CD4-positive, alpha-beta memory T cell (primary cell): Measurements from ENCODE around the gene P2RY12. TPM values are rescaled to one million over a fixed set of nuclear protein-coding genes. Genes with fewer than 3 reads are reported as not detected.

Experiments
- CTCF ChIA-PET: fragments of 350-600 bp; sonication (Branson Sonifier 250); formaldehyde crosslinking; loops from one replicate; lab custom pipeline; 2021; ENCODE audit warnings: inconsistent platforms; ENCODE audit not compliant: partially characterized antibody; lab: Charles Lee
- POLR2A ChIA-PET: fragments of 350-600 bp; sonication (Branson Sonifier 250); formaldehyde crosslinking; loops from one replicate; lab custom pipeline; 2021; ENCODE audit not compliant: partially characterized antibody; lab: Charles Lee
- DNase-seq, 5 donors: peaks; one replicate each; pipeline versions ENCODE4 v3.0.0 to v3.0.0-alpha.2; 2020 to 2022; ENCODE audit warnings: mixed read lengths in 1 of 5
- H3K27ac ChIP-seq: one replicate; pipeline ENCODE4 v1.7.0; 2013; ENCODE audit warnings: low read depth, low read length
- H3K27me3 ChIP-seq: 2 replicates; pipeline ENCODE4 v1.7.0; 2013; ENCODE audit warnings: mild to moderate bottlenecking, low read length, moderate library complexity; ENCODE audit not compliant: insufficient read depth
- H3K36me3 ChIP-seq: 2 replicates; pipeline ENCODE4 v1.7.0; 2013; ENCODE audit warnings: mild to moderate bottlenecking, low read length, moderate library complexity; ENCODE audit not compliant: insufficient read depth
- H3K4me1 ChIP-seq: 2 replicates; pipeline ENCODE4 v1.7.0; 2013; ENCODE audit warnings: mild to moderate bottlenecking, low read length, moderate library complexity; ENCODE audit not compliant: insufficient read depth
- H3K4me3 ChIP-seq, 2 donors: one replicate each; pipeline ENCODE4 v1.7.0; 2013; ENCODE audit warnings: low read length in 2 of 2, mild to moderate bottlenecking in 1 of 2
- H3K9me3 ChIP-seq, 2 donors: one replicate each; pipeline ENCODE4 v1.7.0; 2013; ENCODE audit warnings: low read length in 2 of 2, control low read depth in 1 of 2; ENCODE audit not compliant: control insufficient read depth in 1 of 2
- H3K27ac Mint-ChIP-seq, 7 donors: one replicate each; pipeline ENCODE4 v1.8.0; 2020 to 2021; ENCODE audit warnings: mixed read lengths in 7 of 7, mild to moderate bottlenecking in 6 of 7, inconsistent platforms in 3 of 7, moderate library complexity in 3 of 7
- H3K27me3 Mint-ChIP-seq, 2 donors: one replicate each; pipeline ENCODE4 v1.8.0; 2020 to 2021; ENCODE audit warnings: mixed read lengths in 2 of 2
- H3K36me3 Mint-ChIP-seq, 2 donors: one replicate each; pipeline ENCODE4 v1.8.0; 2020 to 2021; ENCODE audit warnings: mixed read lengths in 2 of 2, inconsistent platforms in 1 of 2, mild to moderate bottlenecking in 1 of 2
- H3K4me1 Mint-ChIP-seq, 4 donors: one replicate each; pipeline ENCODE4 v1.8.0; 2020 to 2021; ENCODE audit warnings: mixed read lengths in 4 of 4, mild to moderate bottlenecking in 1 of 4
- H3K4me3 Mint-ChIP-seq, 8 donors: one replicate each; pipeline ENCODE4 v1.8.0; 2020 to 2021; ENCODE audit warnings: mixed read lengths in 8 of 8, mild to moderate bottlenecking in 7 of 8, moderate library complexity in 6 of 8, inconsistent platforms in 3 of 8
- H3K9me3 Mint-ChIP-seq, 8 donors: one replicate each; pipeline ENCODE4 v1.8.0; 2020 to 2021; ENCODE audit warnings: mixed read lengths in 8 of 8, mild to moderate bottlenecking in 5 of 8, inconsistent platforms in 3 of 8, moderate library complexity in 1 of 8
- intact Hi-C: fragments of 100-400 bp; cut with micrococcal nuclease; formaldehyde crosslinking; loops from one replicate; pipeline ENCODE4 v1.15.1; 2023
- polyA plus RNA-seq, 2 donors: library from polyadenylated mRNA; unstranded; fragments of 300-500 nt; fragmentation: Illumina TruSeq; gene quantifications; one replicate each; pipeline ENCODE4 v1.2.3, GENCODE V29; 2021
- total RNA-seq, 2 experiments: library from RNA; stranded (reverse); gene quantifications; one replicate each; pipeline ENCODE4 v1.2.3, GENCODE V29; 2021

P2RY12 gene
- total and polyA plus RNA-seq, 4 experiments from 2014 or later, result not detected

DNA sequence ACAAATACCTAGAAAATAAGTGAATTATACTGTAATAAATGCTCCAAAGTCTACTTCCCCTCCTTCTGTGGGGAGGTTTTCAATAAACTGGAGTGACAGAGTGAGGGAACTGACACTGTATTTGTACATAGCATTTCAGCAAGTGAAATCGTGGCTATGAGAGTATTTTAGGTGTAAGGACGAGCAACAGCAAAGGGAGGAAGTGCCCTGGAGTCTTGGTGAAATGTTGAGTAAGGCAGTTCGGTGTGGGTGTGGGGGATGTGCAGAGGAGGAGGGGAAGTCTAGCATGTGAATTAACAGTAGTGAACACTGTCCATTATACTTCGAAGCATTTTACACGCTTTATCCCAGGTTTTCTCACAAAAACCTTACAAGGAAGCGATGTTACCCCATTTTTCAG lies 37.1 kb downstream of the P2RY12 start:
- H3K27me3 Mint-ChIP-seq, result peaks cover 12 to 22% of the 10 kb centered on the region in 2 donors
- H3K27me3 ChIP-seq, result peaks cover 5% of the 10 kb centered on the region
- no peak for DNase-seq
- no peaks in the 10 kb centered on the region for H3K36me3 ChIP-seq
- ChIA-PET POLR2A (no interaction called here), CTCF (no interaction called here)
- H3K27ac ChIP-seq, result no peak overlapping the region
- intact Hi-C loops, result no loop called here
- no peaks in the 10 kb centered on the region for H3K9me3 ChIP-seq
- H3K4me1 ChIP-seq, result no peaks in the 10 kb centered on the region
- no peak overlapping the region for H3K27ac Mint-ChIP-seq
- H3K36me3 Mint-ChIP-seq, result no peaks in the 10 kb centered on the region
- H3K4me1 Mint-ChIP-seq, result peaks cover 0 to 8% (median 7%) of the 10 kb centered on the region in 4 donors
- H3K4me3 Mint-ChIP-seq, result no peak overlapping the region
- H3K9me3 Mint-ChIP-seq, result no peaks in the 10 kb centered on the region
- H3K4me3 ChIP-seq, result no peak overlapping the region

DNA sequence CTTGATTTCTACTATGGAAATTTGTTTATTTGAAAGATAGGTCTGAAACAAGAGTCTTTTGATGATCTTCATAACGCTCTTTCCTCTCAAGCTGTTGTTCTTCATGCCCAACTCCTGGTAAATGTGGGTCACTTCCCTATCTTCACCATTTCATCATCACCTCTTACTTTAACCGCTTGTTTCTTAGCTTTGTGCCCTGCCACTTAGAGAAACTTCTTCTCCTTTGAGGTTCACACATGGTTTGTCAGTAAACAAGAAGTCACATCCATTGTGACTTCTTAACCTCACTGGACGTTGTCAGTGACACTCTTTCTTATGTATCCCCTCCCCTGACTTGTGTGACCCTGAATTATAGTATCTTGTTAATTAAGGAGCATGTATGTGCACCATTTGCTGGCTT lies 38.3 kb downstream of the P2RY12 start:
- POLR2A ChIA-PET, result no interaction called here
- H3K9me3 ChIP-seq, result no peaks in the 10 kb centered on the region
- H3K27ac ChIP-seq, result no peak overlapping the region
- Mint-ChIP-seq H3K4me3 (peak overlapping the region in 2 of 8 donors; percentile 16 to 66), H3K27me3 (peaks cover 7 to 20% of the 10 kb centered on the region in 2 donors), H3K36me3 (no peaks in the 10 kb centered on the region), H3K4me1 (peaks cover 0 to 8% (median 7%) of the 10 kb centered on the region in 4 donors), H3K27ac (no peak overlapping the region), H3K9me3 (peaks cover 0 to 4% (median 0%) of the 10 kb centered on the region in 8 donors)
- H3K36me3 ChIP-seq, result no peaks in the 10 kb centered on the region
- CTCF ChIA-PET, result interaction anchor here (0.9 kb wide), 1 partner anchor 201 kb away, joined by 3 read pairs; no protein-coding TSS in a partner anchor
- no peak for DNase-seq
- no peak overlapping the region for H3K4me3 ChIP-seq
- intact Hi-C loops, result no loop called here
- no peaks in the 10 kb centered on the region for H3K4me1 ChIP-seq
- peaks cover 5% of the 10 kb centered on the region for H3K27me3 ChIP-seq

GRCh38 chr3:151345859-151346258 lies 38.7 kb downstream of the P2RY12 start:
- peaks cover 7 to 20% of the 10 kb centered on the region in 2 donors for H3K27me3 Mint-ChIP-seq
- no peaks in the 10 kb centered on the region for H3K36me3 Mint-ChIP-seq
- POLR2A ChIA-PET, result no interaction called here
- H3K36me3 ChIP-seq, result no peaks in the 10 kb centered on the region
- H3K9me3 ChIP-seq, result no peaks in the 10 kb centered on the region
- intact Hi-C loops, result no loop called here
- H3K4me3 ChIP-seq, result no peak overlapping the region
- H3K4me1 ChIP-seq, result no peaks in the 10 kb centered on the region
- peaks cover 0 to 4% (median 0%) of the 10 kb centered on the region in 8 donors for H3K9me3 Mint-ChIP-seq
- H3K4me1 Mint-ChIP-seq, result peaks cover 0 to 8% (median 7%) of the 10 kb centered on the region in 4 donors
- no peak overlapping the region for H3K27ac Mint-ChIP-seq
- CTCF ChIA-PET, result no interaction called here
- H3K4me3 Mint-ChIP-seq, result peak overlapping the region in 3 of 8 donors; percentile 7 to 66 (median 16)
- no peak for DNase-seq
- H3K27ac ChIP-seq, result no peak overlapping the region
- peaks cover 5% of the 10 kb centered on the region for H3K27me3 ChIP-seq

- Histone ChIP-seq H3K4me1 (no peaks in the 10 kb centered on the region), H3K9me3 (no peaks in the 10 kb centered on the region), H3K4me3 (no peak overlapping the region), H3K27ac (no peak overlapping the region), H3K27me3 (no peaks in the 10 kb centered on the region), H3K36me3 (no peaks in the 10 kb centered on the region)
- Mint-ChIP-seq H3K36me3 (no peaks in the 10 kb centered on the region), H3K4me3 (no peak overlapping the region), H3K27ac (no peak overlapping the region), H3K27me3 (peaks cover 5 to 9% of the 10 kb centered on the region in 2 donors), H3K9me3 (no peaks in the 10 kb centered on the region), H3K4me1 (peaks cover 2 to 8% (median 4%) of the 10 kb centered on the region in 4 donors)
- no peak for DNase-seq
- intact Hi-C loops, result no loop called here
- CTCF ChIA-PET, result interaction anchor here (2.3 kb wide), 1 partner anchor 163 kb away, joined by 6 read pairs; no protein-coding TSS in a partner anchor
- POLR2A ChIA-PET, result no interaction called here
Measured at GRCh38 chr3:151331696-151332095, 52.9 kb downstream of the P2RY12 start.

GRCh38 chr3:151330899-151331298 lies 53.7 kb downstream of the P2RY12 start:
- no peaks in the 10 kb centered on the region for H3K9me3 Mint-ChIP-seq
- H3K4me3 Mint-ChIP-seq, result no peak overlapping the region
- ChIA-PET POLR2A (no interaction called here), CTCF (interaction anchor here (2.3 kb wide), 1 partner anchor 162 kb away, joined by 6 read pairs; no protein-coding TSS in a partner anchor)
- H3K36me3 ChIP-seq, result no peaks in the 10 kb centered on the region
- no peak overlapping the region for H3K27ac Mint-ChIP-seq
- H3K4me1 ChIP-seq, result no peaks in the 10 kb centered on the region
- H3K4me3 ChIP-seq, result no peak overlapping the region
- peaks cover 7 to 9% of the 10 kb centered on the region in 2 donors for H3K27me3 Mint-ChIP-seq
- no peak overlapping the region for H3K27ac ChIP-seq
- no peaks in the 10 kb centered on the region for H3K9me3 ChIP-seq
- no peaks in the 10 kb centered on the region for H3K36me3 Mint-ChIP-seq
- DNase-seq, result no peak
- intact Hi-C loops, result no loop called here
- H3K4me1 Mint-ChIP-seq, result peaks cover 2 to 8% (median 4%) of the 10 kb centered on the region in 4 donors
- no peaks in the 10 kb centered on the region for H3K27me3 ChIP-seq

DNA sequence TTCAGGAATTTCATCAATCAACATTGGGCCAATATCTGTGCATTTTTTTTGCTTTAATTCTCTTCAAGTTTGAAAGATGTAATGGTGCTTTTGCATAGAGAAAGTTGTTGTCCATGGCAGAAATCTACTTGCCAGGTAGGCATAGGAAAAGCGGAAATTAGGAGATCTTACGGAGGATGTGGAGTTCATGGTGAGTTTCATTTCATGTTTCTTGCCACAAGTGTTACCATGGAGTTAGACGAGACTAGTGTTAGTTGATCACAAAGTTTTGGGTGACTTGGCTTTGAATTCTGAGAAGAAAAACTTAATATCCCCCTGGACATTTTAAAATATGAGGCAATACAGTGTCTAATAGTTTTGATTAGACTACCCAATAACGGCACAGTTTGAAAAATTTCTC lies 54.2 kb downstream of the P2RY12 start:
- H3K9me3 Mint-ChIP-seq, result no peaks in the 10 kb centered on the region
- H3K27ac Mint-ChIP-seq, result no peak overlapping the region
- H3K36me3 ChIP-seq, result no peaks in the 10 kb centered on the region
- intact Hi-C loops, result no loop called here
- no peak overlapping the region for H3K4me3 ChIP-seq
- POLR2A ChIA-PET, result no interaction called here
- H3K4me3 Mint-ChIP-seq, result no peak overlapping the region
- peaks cover 7 to 8% of the 10 kb centered on the region in 2 donors for H3K27me3 Mint-ChIP-seq
- no peak for DNase-seq
- H3K36me3 Mint-ChIP-seq, result no peaks in the 10 kb centered on the region
- no peaks in the 10 kb centered on the region for H3K9me3 ChIP-seq
- peaks cover 2 to 8% (median 4%) of the 10 kb centered on the region in 4 donors for H3K4me1 Mint-ChIP-seq
- no peak overlapping the region for H3K27ac ChIP-seq
- CTCF ChIA-PET, result no interaction called here
- H3K4me1 ChIP-seq, result no peaks in the 10 kb centered on the region
- no peaks in the 10 kb centered on the region for H3K27me3 ChIP-seq

DNA sequence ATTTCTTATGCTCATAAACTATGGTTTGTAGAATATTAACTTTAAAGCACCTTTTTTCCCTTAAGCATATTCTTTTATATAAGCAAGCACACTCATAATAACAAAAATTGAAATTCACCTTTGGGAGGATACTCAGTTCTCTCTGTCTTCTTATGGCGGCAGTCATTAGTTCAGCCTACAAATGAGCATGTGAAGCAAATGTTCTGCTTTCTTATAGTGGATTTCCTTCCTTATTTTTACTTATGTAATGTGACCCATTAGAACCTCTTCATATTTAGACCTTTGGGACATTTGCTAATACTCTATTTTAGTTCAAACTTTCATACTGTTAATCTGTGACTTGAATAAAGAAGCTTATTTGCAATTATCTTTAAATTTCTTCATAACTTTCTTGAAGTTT lies 55.2 kb downstream of the P2RY12 start, which contains the start of gene P2RY13:
Gene P2RY13 (minus strand): TSS at position 187 of the 400 bp plus-strand sequence. CDS start 21 bp downstream, at position 166.
- no peaks in the 10 kb centered on the region for H3K36me3 Mint-ChIP-seq
- ChIA-PET CTCF (interaction anchor here (1.8 kb wide), 1 partner anchor 161 kb away, joined by 23 read pairs; no protein-coding TSS in a partner anchor), POLR2A (no interaction called here)
- Histone ChIP-seq H3K9me3 (no peaks in the 10 kb centered on the region), H3K4me1 (no peaks in the 10 kb centered on the region), H3K27ac (no peak within 1 kb of the TSS), H3K36me3 (no peaks in the 10 kb centered on the region), H3K27me3 (no peaks in the 10 kb centered on the region), H3K4me3 (no peak within 1 kb of the TSS)
- peaks cover 2 to 8% (median 4%) of the 10 kb centered on the region in 4 donors for H3K4me1 Mint-ChIP-seq
- DNase-seq, result no peak
- no peaks in the 10 kb centered on the region for H3K9me3 Mint-ChIP-seq
- intact Hi-C loops, result loop anchor here (5.0 kb wide), 1 partner anchor 37 kb away; no protein-coding TSS in a partner anchor
- H3K27ac Mint-ChIP-seq, result no peak within 1 kb of the TSS
- peaks cover 7 to 8% of the 10 kb centered on the region in 2 donors for H3K27me3 Mint-ChIP-seq
- peak within 1 kb of the TSS in 4 of 8 donors; percentile 1 to 69 (median 12) for H3K4me3 Mint-ChIP-seq
